ENCODE data around the gene GRIK4.

DNA sequence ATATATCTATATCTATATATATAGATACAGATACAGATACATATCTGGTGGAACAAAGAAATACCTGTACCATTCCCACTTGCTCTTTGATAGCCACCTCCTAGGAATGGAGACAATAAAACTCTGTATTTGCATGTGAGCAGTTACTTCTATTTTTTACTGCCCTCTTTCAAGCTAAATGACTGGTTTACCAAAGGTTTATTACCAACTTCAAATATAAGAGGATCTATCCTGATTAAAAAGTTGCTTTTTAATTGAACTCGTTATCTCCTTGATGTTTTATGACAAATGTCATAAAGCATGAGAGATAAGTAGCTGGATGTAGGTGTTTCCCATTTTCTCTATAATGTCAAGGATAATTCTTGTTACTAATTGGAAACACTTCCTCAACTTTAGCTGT, 21.7 kb upstream of the GRIK4 start:
- TF ChIP-seq CTCF (IDR thresholded peaks at IDR 0.05; ENCODE audit: low read depth, low read length, poor library complexity, severe bottlenecking) (no peak), EZH2phosphoT487 (IDR thresholded peaks at IDR 0.05; ENCODE audit: borderline replicate concordance, low read length) (no peak)

Measured in DOHH2 (cell line).